Fibroblast of the conjunctiva (primary cell): ENCODE data around the gene CDC42BPA.

ENCODE experiments used
- DNase-seq: peaks from one replicate; pipeline ENCODE4 v3.0.0-alpha.2; 2010; ENCODE audit warnings: low read depth

Gene CDC42BPA

DNA sequence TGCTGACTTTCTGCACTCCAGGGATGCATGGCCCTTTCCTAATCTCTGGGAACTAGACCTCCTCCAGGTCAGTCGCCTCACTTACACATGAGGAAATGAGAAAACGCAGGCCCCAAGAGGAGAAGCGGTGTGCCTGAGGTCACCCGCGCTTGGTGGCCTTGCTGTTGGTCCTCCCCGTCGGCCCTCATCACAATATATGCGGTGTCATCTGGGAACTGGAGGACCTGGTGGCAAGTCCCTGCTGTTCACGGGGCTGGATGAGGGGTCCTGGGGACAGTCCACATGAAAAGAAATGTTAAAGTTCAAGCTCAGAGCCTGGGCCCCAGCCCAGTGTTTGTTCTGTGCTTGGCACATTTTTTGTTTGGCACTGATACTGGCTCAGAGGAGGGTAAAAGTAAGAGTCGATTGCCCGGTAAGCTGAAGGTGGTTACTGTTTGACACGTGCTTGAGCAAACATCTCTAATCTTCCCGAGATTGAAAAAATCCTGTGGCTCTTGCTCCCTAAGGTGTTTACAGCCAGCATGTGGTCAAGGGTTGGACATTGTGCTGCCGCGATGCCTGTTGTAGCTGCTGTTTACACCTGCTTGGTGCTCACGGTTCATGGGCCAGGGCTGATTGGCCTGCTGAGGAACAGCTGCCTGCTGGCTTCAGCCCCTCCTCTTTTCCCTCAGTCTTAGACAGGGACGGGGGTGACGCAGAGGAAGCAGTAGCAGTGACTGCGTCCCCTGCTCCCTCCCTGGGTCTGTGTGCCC, 373.0 kb downstream of the CDC42BPA start:
- DNase-seq, result no peak

DNA sequence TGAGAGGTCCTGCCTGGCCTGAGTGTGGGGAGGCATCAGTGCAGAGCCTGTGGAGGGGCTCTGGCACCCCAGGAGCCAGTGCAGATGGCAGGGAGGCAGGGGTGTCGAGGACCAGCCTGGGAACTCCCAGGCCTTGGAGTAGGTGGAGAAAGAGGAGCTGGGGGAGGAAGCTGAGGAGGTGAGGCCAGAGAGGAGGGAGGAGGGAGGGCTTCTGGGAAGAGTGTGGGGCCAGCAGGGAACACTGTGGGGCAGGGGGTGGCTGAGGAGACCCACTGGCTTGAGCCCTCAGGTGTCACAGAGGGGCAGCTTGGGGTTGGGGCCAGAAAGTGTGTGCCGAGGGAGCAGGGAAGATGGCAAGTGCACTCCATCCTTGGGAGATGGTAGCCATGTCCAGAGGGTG, 374.4 kb downstream of the CDC42BPA start:
- DNase-seq, result no peak

DNA sequence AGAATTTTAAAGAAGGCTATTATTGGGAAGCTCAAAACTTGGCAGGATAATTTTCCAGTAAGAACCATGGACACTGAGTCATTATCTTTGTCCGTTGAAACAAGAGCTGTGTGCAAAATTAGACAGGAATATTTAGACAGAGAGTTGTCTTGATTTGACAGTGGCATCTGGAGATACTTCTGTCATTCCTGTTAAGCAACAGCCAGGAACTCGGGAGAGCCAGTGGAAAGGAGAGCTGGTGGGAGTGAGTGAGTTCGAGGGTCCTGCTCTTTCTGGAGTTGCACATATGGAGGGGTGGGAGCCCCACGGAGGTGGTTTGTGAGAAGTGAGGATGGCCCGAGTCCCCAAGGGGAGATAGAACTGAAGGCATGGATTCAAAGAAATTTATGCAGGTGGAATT, 375.1 kb downstream of the CDC42BPA start:
- DNase-seq, result no peak

DNA sequence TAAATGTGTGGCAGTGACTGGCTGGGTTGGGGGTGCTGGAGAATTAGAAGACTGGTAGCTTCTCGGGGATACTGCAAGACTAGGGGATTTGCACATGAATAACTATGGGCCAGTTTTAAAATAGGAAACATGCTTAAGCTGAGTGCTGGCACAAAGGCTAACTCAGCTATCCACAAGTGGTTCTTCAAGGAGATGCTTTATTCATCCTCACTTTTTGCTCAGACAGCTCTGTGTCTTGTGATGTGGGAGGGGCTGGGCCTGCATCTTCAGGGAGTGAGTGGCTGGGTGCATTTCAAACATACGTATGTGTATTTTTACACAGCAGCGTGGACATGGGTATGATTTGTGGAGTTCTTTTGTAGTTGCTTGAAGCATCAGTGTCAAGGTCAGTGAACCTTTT, 375.9 kb downstream of the CDC42BPA start:
- no peak for DNase-seq

DNA sequence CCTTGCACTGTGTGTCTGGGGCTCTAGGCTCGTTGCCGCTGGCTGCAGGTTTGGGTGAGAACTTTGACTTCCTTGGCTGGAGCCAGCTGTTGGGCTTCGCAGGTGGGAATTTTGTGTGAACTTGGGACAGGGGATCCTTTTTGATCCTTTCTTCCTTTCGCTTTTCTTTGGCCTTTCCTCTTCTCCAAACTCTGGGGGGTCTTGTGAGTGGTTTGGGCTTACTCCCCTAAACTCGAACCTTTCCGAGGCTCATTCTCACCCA, 377.6 kb downstream of the CDC42BPA start:
- DNase-seq, result no peak

DNA sequence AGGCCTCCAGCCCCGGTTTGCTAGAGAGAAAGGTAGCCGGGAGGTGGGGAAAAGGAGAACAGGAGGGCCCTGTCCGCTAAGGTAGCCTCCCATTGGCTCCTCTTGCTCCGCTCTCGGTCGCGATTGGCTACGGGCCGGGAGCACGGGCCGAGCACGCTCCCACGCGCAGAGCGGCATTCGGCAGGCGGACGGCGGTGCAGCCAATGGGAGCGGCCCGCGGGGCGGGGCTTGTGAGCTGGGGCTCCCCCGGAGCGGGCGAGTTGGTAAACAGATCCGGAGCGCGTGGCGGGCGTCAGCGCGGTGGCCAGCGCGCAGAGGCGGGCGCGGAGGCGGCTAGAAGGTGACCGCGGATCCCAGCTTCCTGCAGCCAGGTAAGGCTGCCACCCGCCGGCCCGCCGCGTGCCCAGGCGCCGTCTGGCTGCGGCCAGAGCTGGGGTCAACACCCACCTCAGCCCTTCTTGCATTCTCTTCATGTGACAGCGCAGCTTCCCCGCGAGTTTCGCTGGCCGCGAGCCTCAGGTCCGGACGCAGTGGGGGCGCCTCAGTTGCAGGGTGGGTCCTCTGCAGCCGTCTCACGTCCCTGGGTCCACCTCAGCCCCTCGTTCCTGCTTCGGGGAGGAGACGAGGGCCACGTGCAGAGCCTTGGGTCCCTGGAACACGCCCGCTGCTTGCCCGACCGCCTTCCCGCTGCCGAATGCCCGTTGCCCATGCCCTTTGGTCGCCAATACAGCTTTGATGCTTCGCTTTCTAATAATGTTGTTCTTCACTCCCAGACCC, 378.1 kb downstream of the CDC42BPA start, which contains the start of gene COQ8A:
COQ8A (plus strand) TSS at position 266 of the 777 bp plus-strand sequence. CDS start 21,092 bp downstream, outside the sequence.
- peak; percentile 99 for DNase-seq
